HTR-8/SVneo (cell line): ENCODE measurements around the gene HEG1.
A peak's percentile ranks its signal among the peaks of the same experiment; 100 is the strongest.

Experiments used
- DNase-seq: peaks from one replicate; pipeline ENCODE4 v3.0.0; 2011; ENCODE audit warnings: low spot score, mixed read lengths; ENCODE audit not compliant: insufficient read length
- FAIRE-seq: peaks from 2 replicates; lab custom pipeline; 2011; peaks lifted over from hg19 to GRCh38; lab: Jason Lieb, UNC

HEG1 gene

DNA sequence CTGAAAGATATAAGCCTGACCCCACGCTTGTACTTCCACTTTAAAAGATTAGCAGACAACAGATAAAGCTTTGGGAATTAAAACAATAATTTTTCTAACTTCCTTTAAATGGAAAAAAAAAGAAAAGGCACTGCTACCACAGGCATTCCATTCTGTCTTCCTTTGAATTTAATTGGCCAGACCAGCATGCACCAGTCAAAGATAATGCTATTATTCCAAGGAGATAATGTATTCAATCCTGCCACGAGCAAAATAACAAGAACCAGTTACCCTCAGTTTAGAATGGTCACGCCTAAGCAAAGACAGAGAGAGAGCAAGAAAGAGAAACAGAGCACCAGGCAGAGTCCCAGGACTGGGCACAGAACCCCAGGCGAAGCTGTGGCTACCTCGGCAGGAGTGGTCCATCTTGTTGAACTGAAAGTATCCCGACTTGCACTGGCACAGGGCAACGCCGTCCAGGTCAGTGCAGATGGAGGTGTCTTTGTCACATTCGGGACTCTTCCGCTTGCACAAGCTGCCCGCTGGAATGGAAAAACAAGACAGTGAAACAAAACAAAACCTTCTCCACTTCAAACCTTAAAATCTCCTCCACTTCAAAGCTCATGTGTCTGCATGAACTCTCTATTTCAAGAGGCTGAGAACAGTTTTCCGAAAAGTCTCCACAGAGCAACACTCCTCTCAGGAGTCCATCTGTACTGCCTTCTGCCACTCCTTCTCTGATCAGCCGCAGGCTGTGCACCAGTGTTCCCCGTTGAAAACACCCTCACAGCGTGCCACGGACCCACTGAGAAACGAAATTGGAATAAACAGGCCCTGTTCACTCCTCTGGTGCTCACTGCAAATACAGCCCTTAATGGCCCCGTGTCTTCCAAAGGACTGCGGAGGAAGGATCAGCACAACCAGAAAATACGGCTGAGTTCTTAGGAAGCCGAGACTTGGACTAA lies 58.2 kb downstream of the HEG1 start:
- no peak for FAIRE-seq
- no peak for DNase-seq

DNA sequence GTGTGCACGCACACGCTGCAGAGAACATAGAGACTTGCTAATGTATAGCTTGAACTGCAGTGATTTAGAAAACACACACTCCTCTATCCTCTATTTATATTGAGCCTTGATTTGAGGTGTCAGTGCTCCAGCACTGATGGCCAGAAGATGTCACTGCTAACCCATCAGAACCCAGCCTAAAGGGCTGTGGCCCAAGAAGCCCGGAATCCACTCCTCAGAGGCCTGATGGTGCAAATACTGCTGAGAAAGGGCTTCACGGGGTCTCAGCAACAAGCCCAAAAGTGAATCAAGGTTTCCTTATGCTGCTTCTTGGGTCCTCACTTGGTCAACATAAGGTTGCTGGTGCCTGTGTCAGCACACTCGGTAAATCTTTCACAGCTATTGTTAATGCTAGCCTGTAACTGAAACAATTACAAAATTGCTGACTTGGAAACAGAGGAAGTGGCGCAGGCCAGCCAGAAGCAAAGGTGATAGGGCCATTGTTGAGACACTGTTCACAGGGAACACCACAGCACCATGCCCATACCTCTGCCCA lies 60.3 kb downstream of the HEG1 start:
- DNase-seq (peak; percentile 52), FAIRE-seq (peak; percentile 16)

DNA sequence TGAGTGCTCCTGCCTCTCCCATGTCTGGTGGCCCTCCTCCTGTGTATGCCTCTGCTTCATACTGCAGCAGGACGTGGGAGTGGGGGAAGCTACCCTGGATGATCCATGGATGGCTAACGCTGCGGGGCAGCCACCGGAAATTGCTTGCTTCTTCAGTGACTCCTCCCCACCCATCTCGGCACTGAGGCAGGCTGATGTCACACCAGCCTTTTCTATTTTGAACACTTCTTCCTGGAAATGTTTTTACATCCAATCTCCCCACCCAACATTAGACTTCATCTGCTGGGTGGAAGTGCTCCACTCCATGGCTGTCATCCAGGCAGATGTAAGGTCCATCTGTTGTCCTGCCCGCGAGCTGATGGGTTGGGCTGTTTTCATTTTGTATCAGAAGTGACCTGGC lies 62.3 kb downstream of the HEG1 start:
- DNase-seq = no peak
- no peak for FAIRE-seq

DNA sequence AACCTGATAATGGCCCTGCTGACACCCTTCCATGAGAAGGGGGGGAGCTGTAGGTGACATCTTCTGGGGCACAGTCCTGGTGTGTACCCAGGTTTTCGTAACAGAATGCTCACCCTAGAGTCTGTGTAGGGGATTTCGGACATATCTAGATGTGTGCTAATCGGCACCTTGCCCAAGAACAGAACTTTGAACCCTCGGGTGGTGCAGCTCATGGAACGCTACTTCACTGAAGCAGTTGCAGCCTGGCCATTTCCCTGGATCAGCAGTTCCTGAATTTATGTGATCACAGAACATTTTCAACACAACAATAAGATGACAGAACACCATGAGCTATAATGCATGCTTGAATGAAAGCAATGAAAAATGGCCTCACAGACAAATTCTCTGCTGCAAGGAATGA lies 63.8 kb downstream of the HEG1 start:
- FAIRE-seq (no peak), DNase-seq (no peak)

DNA sequence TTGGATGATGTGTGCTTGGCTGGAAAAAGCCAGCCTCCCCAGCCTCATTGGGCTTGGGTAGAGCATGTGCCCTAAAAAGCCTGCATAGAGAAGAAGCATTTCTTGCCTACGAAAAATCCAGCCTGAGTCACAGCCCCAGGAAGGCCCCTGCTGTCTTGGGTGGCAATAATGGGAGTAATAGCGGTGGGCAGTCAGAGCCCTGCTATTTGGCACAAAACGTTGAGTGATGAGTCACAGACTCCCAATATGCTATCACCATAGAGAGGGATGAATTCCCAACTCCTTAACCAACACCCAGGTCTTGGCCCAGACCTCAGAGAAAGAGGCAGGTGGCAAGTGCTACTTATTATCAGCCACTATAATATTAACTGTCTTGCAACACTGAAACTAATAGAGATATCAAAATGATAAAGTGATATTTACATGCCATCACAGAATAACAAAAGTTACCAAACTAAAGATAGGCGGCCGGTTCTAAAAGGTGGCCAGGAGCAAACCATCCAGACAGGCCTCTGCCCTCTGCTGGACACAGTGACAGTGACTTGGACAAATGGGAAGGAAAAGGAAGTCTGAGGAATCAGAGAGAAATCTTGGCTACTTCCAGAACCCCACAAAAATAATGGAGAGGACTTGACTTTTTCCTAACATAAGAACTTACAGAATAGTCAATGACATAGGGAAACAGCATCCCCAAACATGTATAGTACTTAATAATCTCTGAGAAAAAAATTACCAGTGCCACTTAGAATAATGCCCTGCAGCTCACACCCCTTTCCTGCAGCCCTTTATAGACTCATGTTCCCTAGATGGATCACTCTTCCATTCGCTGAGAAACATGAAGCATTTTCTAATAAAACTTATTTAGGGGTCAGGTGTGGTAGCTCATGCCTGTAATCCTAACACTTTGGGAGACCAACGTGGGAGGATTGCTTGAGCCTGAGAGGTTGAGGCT lies 69.3 kb downstream of the HEG1 start:
- FAIRE-seq (no peak), DNase-seq (peak; percentile 88)

DNA sequence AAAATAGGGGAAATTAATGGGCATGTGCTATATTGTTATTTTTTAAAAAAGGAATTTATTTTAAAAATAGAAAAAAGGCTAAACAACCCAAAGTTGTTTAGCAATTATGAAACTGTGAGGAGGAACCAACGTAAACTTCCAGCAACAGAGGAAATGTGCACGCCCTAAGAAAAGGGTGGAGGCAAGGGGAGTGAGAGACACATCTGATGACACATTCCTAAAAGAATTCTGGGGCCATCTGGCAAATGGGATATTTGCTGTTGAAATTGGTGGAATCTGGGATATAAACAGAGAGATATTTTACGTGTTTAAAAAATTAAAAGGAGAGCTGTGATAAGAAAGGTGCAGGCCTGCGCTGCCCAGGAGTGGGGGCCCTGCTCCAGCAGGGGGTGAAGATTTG lies 70.4 kb downstream of the HEG1 start:
- DNase-seq (peak; percentile 80), FAIRE-seq (no peak)

DNA sequence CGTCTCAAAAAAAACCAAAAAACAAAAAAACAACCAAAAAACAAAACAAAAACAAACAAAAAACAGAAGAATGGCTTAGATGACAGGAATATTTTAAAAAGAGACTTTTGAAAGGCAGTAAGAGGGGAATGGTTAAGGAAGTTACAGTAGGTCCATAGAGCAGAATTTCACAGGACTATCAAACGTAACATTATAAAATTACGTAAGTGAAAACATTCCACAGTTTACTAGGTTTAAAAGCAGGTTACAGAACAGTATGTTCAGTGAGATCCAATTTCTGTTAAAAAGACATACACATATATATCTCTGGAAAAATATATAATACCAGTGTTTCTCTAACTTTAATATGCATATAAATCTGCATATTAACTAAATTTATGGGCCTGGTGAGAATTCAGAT lies 71.0 kb downstream of the HEG1 start:
- DNase-seq = no peak
- no peak for FAIRE-seq

DNA sequence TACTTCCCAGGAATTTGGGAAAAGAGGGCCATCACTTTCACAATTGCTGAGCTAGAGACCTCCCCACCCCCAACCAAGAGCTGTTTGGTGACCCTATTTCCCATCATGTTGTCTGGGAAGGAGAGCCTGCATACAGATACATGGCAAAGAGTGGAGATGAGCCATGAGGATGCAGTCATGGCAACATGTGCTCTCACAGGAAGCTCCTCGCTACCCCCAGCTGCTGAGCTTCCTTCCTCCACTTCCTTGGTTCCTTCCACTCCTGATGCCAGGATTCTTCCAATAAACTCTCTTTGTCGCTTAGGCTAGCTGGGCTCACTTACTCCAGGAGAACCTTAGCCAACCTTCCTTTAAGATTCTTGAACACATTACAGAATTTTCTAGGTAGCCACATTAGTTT lies 72.9 kb downstream of the HEG1 start:
- FAIRE-seq = no peak
- DNase-seq = no peak

DNA sequence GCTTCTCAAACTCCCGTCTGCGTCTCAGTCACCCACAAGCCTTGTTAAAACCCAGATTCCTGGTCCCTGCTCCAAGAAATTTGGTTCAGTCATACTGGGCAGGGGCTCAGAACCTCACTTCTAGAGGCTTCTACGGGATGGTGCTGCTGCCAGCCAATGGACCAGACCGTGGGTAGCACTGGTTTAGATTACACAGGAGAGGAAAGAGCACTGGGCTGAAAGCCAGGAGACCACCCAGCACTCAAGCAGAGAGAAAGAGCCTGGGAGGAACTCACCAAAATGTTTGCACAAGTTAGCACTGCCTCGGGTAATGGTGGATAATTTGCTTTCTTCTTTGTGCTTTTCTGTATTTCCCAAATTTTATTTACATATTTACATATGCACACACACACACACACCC lies 74.3 kb downstream of the HEG1 start:
- FAIRE-seq (no peak), DNase-seq (no peak)

DNA sequence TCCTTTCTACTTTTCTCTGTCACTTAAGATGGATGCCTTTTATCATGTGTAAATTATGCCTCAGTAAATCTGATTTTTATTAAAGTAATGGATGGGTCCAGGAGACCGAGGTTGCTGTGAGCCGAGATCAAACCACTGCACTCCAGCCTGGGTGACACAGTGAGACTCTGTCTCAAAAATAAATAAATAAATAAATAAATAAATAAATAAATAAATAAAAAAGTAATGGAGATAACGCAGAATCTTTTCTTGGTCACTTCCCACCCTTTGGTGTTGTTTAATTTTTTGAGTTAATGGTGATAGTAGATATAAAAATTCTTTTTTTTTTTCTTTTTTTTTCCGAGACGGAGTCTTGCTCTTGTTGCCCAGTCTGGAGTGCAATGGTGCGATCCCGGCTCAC lies 77.2 kb downstream of the HEG1 start:
- no peak for FAIRE-seq
- no peak for DNase-seq

DNA sequence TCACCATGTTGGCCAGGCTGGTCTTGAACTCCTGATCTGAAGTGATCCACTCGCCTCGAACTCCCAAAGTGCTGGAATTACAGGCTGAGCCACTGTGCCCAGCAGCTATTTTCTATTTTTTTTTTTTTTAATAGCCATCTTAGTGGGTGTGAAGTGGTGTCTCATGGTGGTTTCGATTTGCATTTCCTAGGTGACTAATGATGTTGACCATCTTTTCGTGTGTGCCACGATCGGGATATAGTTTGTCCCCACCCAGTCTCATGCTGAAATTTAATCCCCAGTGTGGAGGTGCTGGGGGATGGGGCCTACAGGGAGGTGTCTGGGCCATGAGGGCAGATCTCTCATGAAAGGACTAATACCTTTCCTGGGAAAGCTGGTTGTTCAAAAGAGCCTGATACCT lies 79.4 kb downstream of the HEG1 start:
- no peak for DNase-seq
- FAIRE-seq = no peak

DNA sequence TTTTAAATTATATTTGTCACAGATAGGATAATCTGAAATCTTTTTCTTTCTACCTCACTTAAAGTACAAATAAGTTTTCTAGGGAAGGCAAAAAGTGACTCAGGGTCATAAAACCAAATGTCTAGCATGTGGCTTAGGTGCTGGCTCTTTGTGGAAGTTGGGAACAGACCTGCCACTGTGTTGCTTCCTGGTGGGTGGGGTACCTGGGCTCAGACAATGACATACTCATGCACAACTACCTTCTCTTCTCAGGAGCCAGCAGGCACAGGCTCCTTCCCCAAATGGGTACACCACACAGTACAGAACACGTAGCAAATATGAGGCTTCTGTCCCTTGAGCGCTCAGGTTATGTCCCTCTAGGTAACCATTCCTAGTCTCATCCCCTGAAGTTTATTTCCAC lies 81.1 kb downstream of the HEG1 start:
- DNase-seq (no peak), FAIRE-seq (no peak)

DNA sequence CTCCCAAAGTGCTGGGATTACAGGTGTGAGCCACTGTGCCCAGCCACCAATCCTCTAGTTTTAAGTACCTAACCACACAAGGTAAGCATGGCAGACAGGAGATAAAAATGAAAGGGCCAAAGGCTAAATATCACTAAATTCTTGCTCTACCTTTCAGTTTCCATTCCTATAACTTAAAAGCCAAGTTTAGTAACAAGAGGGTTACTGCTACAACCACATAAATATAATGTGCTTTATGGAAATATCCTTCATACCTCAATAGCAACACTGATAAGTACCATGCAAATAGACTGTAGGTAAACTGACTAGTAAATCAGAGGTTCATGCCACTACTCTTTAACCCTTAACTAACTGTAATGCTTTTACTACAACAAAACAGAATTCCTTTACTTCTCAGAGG lies 82.5 kb downstream of the HEG1 start:
- FAIRE-seq (no peak), DNase-seq (no peak)

DNA sequence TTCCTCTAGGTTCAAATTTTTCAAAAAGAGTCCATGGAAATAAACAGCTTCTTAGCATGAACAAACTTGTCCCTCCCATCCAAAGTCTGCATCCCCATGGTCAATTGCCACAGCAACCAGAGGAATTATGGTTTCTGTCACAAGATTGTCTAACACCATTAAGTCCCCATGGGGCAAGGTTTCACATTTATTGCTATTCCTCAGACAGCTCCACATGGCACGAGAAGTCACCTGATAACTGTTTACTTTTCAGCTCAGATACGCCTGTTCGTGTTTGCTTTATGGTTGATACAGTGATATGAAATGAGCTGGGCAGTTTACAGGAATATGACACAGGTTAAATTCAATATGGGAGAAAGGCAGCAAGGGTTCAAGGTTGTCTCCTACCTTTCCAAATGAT lies 83.3 kb downstream of the HEG1 start:
- FAIRE-seq = no peak

DNA sequence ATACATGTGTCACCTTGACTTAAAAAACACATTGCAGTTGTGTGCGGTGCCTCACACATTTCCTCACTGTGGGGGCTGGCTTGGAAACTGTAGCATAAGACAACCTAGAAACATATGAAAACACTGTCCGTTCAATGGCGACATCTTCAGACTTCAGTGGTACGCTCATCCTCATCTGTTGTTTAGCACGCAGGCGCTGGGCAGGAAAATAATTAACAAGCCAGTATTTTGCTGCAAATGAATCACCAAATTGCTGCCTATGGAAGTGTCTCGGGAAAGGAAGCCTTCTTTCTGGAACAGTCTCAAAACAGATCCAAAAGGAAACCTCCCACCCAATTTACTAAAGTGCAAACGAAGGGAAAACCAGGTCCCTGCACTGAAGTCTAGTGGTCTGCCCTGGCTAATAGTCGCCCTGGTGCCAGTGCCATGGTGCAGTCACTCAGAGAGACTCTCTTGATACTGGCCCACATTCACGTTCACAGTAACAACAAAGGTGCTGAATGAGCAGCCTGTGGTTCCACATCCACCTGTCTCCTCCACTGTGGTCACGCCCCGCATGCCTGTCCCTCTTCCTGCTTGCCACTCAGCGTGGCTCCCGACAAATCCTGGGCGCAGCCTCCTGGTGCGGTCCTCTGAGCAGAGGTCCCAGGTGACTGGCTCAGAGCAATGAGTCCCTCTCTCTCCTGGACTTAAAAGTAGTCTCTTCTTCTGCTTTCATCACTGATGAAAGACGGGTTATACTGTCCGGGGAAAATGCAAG lies 85.7 kb downstream of the HEG1 start:
- FAIRE-seq (no peak), DNase-seq (no peak)

More for the DNA sequence above, 83.3 kb downstream of the HEG1 start:
- no peak for DNase-seq

DNA sequence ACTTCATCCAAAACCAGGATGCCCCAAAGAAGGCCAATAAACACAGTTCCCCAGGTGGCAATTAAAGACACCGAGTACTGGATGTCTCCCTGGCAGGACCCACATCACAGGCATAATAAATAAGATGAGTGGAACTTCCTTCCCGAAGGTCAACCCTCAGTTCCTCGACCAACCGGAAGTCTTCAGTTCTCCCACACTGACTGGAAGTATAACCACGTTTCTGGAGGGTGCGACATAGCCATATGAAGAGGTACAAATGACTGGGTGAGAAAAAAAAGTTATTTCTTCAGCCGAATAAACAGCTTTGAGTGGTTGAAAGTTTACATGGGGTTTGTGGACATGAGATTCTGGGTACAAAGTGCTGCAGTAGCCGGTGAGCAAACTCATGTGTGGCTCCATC lies 86.6 kb downstream of the HEG1 start:
- FAIRE-seq (no peak), DNase-seq (no peak)

DNA sequence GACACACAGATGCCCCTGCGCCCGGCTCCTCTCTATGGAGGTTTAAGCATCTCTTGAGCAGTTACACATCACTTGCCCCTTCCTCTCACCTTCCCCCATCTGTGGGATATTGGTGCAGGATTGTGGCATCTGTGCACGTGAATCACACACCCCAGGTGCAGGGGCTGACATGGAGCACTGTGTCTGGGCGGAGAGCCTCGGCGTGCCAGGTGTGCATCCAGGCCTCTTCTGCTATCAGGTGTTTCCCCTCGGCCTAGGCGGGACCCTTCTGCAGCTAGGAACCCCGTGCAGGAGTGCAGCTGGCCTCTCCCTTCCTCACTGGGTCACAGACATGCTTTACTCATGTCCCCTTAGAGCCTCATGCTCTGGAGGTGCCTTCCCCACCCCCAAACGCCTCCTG lies 87.8 kb downstream of the HEG1 start:
- no peak for FAIRE-seq
- DNase-seq = no peak

DNA sequence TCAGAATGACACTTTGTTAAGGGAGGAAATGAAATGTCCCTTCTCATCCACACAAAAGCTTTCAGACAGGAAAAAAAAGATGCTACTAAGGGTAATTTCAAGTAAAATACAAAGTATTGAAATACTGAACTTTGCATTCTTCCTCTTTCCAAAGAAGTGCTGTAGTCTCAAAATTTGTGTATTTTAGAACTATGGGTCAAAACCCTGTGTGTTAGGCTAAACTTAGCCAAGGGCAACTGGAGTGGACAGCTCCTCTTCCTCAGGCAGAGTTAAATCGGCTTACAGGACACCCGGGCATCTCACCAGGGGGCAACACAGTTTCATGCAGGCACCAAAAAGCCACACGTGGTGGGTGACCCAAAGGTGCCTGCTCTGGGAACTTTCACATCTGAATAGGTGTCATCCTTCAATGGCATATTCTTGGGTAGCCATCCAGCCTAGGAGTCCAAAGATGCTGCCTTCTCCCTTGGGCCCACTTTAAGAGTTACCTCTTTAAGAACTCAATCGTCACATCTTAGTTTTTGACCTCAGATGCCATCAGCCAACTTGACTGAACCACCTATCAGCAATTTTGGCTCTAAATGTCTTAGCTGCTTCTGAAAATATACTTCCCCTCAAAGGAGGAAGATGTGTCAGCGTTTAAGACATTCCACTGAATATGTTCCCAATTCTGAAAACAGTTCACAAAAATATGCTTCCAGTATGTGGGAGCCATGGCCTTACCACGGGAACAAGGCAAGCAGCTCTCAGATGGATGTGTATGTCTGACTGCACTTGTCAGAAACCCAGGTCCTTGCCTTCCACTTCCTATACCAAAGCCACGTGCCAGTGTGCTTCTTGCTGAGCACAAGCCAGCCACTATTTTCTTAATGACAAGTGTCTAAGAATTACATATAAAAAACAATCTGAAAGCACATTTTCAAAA lies 89.0 kb downstream of the HEG1 start:
- FAIRE-seq = no peak
- no peak for DNase-seq

DNA sequence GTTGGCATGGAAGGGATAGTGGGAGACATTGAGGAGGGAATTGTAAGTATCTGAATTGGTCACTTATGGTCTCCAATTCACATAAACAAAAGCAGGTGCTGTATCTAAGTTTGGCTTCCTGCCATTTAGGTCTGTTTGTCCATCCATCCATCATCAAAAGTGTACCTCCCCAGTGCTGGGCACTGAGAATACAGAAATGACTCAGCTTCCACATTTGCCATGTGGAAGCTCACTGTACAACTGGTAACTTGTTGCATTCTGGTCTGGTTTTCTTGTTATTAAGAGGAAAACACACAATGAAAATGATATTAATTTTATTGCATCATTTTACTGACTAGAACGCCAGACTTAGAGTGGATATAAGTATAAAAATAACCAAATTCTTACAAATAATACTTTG lies 90.4 kb downstream of the HEG1 start:
- DNase-seq = no peak
- FAIRE-seq = no peak
